ENCODE measurements around the gene NEK5.

DNA sequence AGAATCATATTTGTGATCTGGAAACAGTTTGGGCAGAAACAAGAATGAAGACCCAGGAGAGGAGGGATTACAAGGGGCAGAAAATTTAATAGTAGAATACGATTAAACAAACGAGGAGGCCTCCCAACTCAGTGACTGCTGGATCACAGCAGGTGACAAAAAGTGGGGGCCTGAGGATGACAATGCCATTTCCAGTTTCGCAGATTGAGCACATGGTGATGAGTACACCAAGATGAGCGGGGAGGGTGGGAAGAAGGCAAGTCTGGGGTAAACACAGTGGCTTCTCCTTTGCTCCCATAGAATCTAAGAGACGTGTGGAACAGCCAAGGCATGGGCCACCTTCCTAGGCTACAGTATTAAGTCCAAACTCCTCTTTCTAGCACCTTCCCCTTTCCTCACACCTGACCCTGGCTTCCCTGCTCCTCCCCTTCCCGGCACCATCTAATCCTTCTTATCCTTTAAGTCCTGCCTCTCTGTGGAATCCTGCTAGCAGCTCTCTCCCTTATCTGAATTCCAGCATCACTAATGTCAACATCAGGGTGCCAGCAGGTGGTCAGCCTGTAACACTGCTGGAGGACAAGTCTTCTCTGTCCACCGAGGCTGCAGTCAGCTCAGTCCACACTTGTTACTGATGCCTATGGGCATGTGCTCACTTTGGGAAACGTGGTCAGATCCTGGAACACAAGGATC lies 131.1 kb downstream of the NEK5 start:
- TF ChIP-seq, protein P1, sequence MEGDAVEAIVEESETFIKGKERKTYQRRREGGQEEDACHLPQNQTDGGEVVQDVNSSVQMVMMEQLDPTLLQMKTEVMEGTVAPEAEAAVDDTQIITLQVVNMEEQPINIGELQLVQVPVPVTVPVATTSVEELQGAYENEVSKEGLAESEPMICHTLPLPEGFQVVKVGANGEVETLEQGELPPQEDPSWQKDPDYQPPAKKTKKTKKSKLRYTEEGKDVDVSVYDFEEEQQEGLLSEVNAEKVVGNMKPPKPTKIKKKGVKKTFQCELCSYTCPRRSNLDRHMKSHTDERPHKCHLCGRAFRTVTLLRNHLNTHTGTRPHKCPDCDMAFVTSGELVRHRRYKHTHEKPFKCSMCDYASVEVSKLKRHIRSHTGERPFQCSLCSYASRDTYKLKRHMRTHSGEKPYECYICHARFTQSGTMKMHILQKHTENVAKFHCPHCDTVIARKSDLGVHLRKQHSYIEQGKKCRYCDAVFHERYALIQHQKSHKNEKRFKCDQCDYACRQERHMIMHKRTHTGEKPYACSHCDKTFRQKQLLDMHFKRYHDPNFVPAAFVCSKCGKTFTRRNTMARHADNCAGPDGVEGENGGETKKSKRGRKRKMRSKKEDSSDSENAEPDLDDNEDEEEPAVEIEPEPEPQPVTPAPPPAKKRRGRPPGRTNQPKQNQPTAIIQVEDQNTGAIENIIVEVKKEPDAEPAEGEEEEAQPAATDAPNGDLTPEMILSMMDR (IDR thresholded peaks at IDR 0.05): no peak
- no peak for TF ChIP-seq POLR2A (IDR thresholded peaks at IDR 0.05)

Measured in body of pancreas (tissue), 4 donors.